ENCODE results near the gene KCNF1.

Gene KCNF1

GRCh38 chr2:10911291-10912075 is at the start of gene KCNF1:
KCNF1 (plus strand) TSS chr2:10911934; CDS start chr2:10912427, 493 bp downstream.
- no peak within 1 kb of the TSS for H3K27ac Mint-ChIP-seq
- peaks cover 43% of the 10 kb centered on the region for H3K27me3 Mint-ChIP-seq (ENCODE audit: low read depth)
- no peaks in the 10 kb centered on the region for H3K4me1 Mint-ChIP-seq (ENCODE audit: low read depth)
- no peak for DNase-seq (ENCODE audit: low spot score)
- H3K36me3 Mint-ChIP-seq (ENCODE audit: low read depth): no peaks in the 10 kb centered on the region
- H3K9me3 Mint-ChIP-seq: no peaks in the 10 kb centered on the region
- no peak within 1 kb of the TSS for H3K4me3 Mint-ChIP-seq

GRCh38 chr2:10862330-10862729 is 49.4 kb upstream of the KCNF1 start:
- peaks cover 36% of the 10 kb centered on the region for H3K27me3 Mint-ChIP-seq (ENCODE audit: low read depth)
- DNase-seq (ENCODE audit: low spot score): no peak

GRCh38 chr2:10863047-10863446 is 48.7 kb upstream of the KCNF1 start:
- Mint-ChIP-seq H3K4me3 (no peak overlapping the region), H3K4me1 (ENCODE audit: low read depth) (peaks cover 14% of the 10 kb centered on the region), H3K27ac (no peak overlapping the region), H3K36me3 (ENCODE audit: low read depth) (no peaks in the 10 kb centered on the region), H3K9me3 (no peaks in the 10 kb centered on the region), H3K27me3 (ENCODE audit: low read depth) (peaks cover 41% of the 10 kb centered on the region)
- no peak for DNase-seq (ENCODE audit: low spot score)

More at GRCh38 chr2:10862330-10862729, 49.4 kb upstream of the KCNF1 start:
- no peaks in the 10 kb centered on the region for H3K36me3 Mint-ChIP-seq (ENCODE audit: low read depth)
- no peaks in the 10 kb centered on the region for H3K9me3 Mint-ChIP-seq
- H3K27ac Mint-ChIP-seq: no peak overlapping the region
- H3K4me1 Mint-ChIP-seq (ENCODE audit: low read depth): peaks cover 14% of the 10 kb centered on the region
- H3K4me3 Mint-ChIP-seq: no peak overlapping the region

GRCh38 chr2:10863837-10864236 is 47.9 kb upstream of the KCNF1 start:
- Mint-ChIP-seq H3K9me3 (no peaks in the 10 kb centered on the region), H3K27ac (no peak overlapping the region), H3K4me3 (no peak overlapping the region), H3K27me3 (ENCODE audit: low read depth) (peaks cover 38% of the 10 kb centered on the region), H3K36me3 (ENCODE audit: low read depth) (no peaks in the 10 kb centered on the region), H3K4me1 (ENCODE audit: low read depth) (peaks cover 14% of the 10 kb centered on the region)
- DNase-seq (ENCODE audit: low spot score): no peak

- H3K36me3 Mint-ChIP-seq (ENCODE audit: low read depth): no peaks in the 10 kb centered on the region
- no peak overlapping the region for H3K27ac Mint-ChIP-seq
- H3K27me3 Mint-ChIP-seq (ENCODE audit: low read depth): peaks cover 38% of the 10 kb centered on the region
- no peak overlapping the region for H3K4me3 Mint-ChIP-seq
- DNase-seq (ENCODE audit: low spot score): no peak
- H3K4me1 Mint-ChIP-seq (ENCODE audit: low read depth): peaks cover 14% of the 10 kb centered on the region
- H3K9me3 Mint-ChIP-seq: no peaks in the 10 kb centered on the region
These were observed 47.5 kb upstream of the KCNF1 start for GRCh38 chr2:10864251-10864650.

GRCh38 chr2:10864861-10865636 is 46.7 kb upstream of the KCNF1 start:
- no peaks in the 10 kb centered on the region for H3K36me3 Mint-ChIP-seq (ENCODE audit: low read depth)
- H3K27me3 Mint-ChIP-seq (ENCODE audit: low read depth): peaks cover 38% of the 10 kb centered on the region
- no peak overlapping the region for H3K27ac Mint-ChIP-seq
- H3K4me1 Mint-ChIP-seq (ENCODE audit: low read depth): peaks cover 14% of the 10 kb centered on the region
- H3K9me3 Mint-ChIP-seq: no peaks in the 10 kb centered on the region
- H3K4me3 Mint-ChIP-seq: no peak overlapping the region
- peak; percentile 11 for DNase-seq (ENCODE audit: low spot score)

- Mint-ChIP-seq H3K4me3 (no peak overlapping the region), H3K9me3 (no peaks in the 10 kb centered on the region), H3K27me3 (ENCODE audit: low read depth) (peaks cover 38% of the 10 kb centered on the region), H3K36me3 (ENCODE audit: low read depth) (no peaks in the 10 kb centered on the region), H3K27ac (no peak overlapping the region), H3K4me1 (ENCODE audit: low read depth) (peaks cover 13% of the 10 kb centered on the region)
- DNase-seq (ENCODE audit: low spot score): no peak
These were observed 45.9 kb upstream of the KCNF1 start for GRCh38 chr2:10865841-10866240.

- Mint-ChIP-seq H3K27me3 (ENCODE audit: low read depth) (peaks cover 40% of the 10 kb centered on the region), H3K27ac (no peak overlapping the region), H3K4me1 (ENCODE audit: low read depth) (peaks cover 10% of the 10 kb centered on the region), H3K9me3 (peaks cover 5% of the 10 kb centered on the region), H3K4me3 (no peak overlapping the region), H3K36me3 (ENCODE audit: low read depth) (no peaks in the 10 kb centered on the region)
- DNase-seq (ENCODE audit: low spot score): no peak
These were observed 43.9 kb upstream of the KCNF1 start for GRCh38 chr2:10867692-10868420.

- Mint-ChIP-seq H3K4me1 (ENCODE audit: low read depth) (peaks cover 10% of the 10 kb centered on the region), H3K27ac (no peak overlapping the region), H3K27me3 (ENCODE audit: low read depth) (peaks cover 36% of the 10 kb centered on the region), H3K36me3 (ENCODE audit: low read depth) (no peaks in the 10 kb centered on the region), H3K9me3 (peaks cover 5% of the 10 kb centered on the region), H3K4me3 (no peak overlapping the region)
- no peak for DNase-seq (ENCODE audit: low spot score)
These were observed 43.0 kb upstream of the KCNF1 start for GRCh38 chr2:10868465-10869314.

GRCh38 chr2:10871978-10872377 is 39.8 kb upstream of the KCNF1 start:
- DNase-seq (ENCODE audit: low spot score): no peak
- H3K4me3 Mint-ChIP-seq: no peak overlapping the region
- H3K9me3 Mint-ChIP-seq: peaks cover 5% of the 10 kb centered on the region
- H3K4me1 Mint-ChIP-seq (ENCODE audit: low read depth): no peaks in the 10 kb centered on the region
- H3K27ac Mint-ChIP-seq: no peak overlapping the region
- H3K36me3 Mint-ChIP-seq (ENCODE audit: low read depth): no peaks in the 10 kb centered on the region
- H3K27me3 Mint-ChIP-seq (ENCODE audit: low read depth): peaks cover 18% of the 10 kb centered on the region

GRCh38 chr2:10873171-10873570 is 38.6 kb upstream of the KCNF1 start:
- Mint-ChIP-seq H3K36me3 (ENCODE audit: low read depth) (no peaks in the 10 kb centered on the region), H3K27me3 (ENCODE audit: low read depth) (peaks cover 15% of the 10 kb centered on the region), H3K4me3 (no peak overlapping the region), H3K27ac (no peak overlapping the region), H3K4me1 (ENCODE audit: low read depth) (no peaks in the 10 kb centered on the region), H3K9me3 (peaks cover 5% of the 10 kb centered on the region)
- no peak for DNase-seq (ENCODE audit: low spot score)

GRCh38 chr2:10873790-10874437 is 37.8 kb upstream of the KCNF1 start:
- peaks cover 5% of the 10 kb centered on the region for H3K9me3 Mint-ChIP-seq
- DNase-seq (ENCODE audit: low spot score): peak; percentile 7
- H3K27ac Mint-ChIP-seq: no peak overlapping the region

GRCh38 chr2:10875126-10875525 is 36.6 kb upstream of the KCNF1 start:
- no peak overlapping the region for H3K4me3 Mint-ChIP-seq
- H3K27ac Mint-ChIP-seq: no peak overlapping the region
- H3K4me1 Mint-ChIP-seq (ENCODE audit: low read depth): no peaks in the 10 kb centered on the region
- H3K9me3 Mint-ChIP-seq: peaks cover 5% of the 10 kb centered on the region
- peaks cover 15% of the 10 kb centered on the region for H3K27me3 Mint-ChIP-seq (ENCODE audit: low read depth)
- no peaks in the 10 kb centered on the region for H3K36me3 Mint-ChIP-seq (ENCODE audit: low read depth)
- no peak for DNase-seq (ENCODE audit: low spot score)

More at GRCh38 chr2:10873790-10874437, 37.8 kb upstream of the KCNF1 start:
- Mint-ChIP-seq H3K4me3 (no peak overlapping the region), H3K27me3 (ENCODE audit: low read depth) (peaks cover 15% of the 10 kb centered on the region), H3K36me3 (ENCODE audit: low read depth) (no peaks in the 10 kb centered on the region), H3K4me1 (ENCODE audit: low read depth) (no peaks in the 10 kb centered on the region)

Data from T-helper 2 cell treated with Interferon-gamma antibody and Interleukin-4, amounts not matched to agents 5 μg/mL and 100 μg/mL, for 36 hours (primary cell).